ENCODE data around the gene CD44.
"Not testable (repeated sequence)": the region's sequence is repeated elsewhere in the genome, so short reads cannot be mapped to it uniquely, and the experiment has no call there.

CD44 gene

GRCh38 chr11:35204614-35205013, 65.6 kb downstream of the CD44 start:
- no peak overlapping the region for H3K27ac ChIP-seq
- DNase-seq (ENCODE audit: low read depth, low spot score): no peak

GRCh38 chr11:35206616-35207015, 67.6 kb downstream of the CD44 start:
- no peak overlapping the region for H3K27ac ChIP-seq
- no peak for DNase-seq (ENCODE audit: low read depth, low spot score)

- DNase-seq (ENCODE audit: low read depth, low spot score): no peak
- H3K27ac ChIP-seq: no peak overlapping the region
These were observed 68.8 kb downstream of the CD44 start for GRCh38 chr11:35207471-35208403.

GRCh38 chr11:35208795-35209194, 69.8 kb downstream of the CD44 start:
- no peak for DNase-seq (ENCODE audit: low read depth, low spot score)
- no peak overlapping the region for H3K27ac ChIP-seq

- H3K27ac ChIP-seq: no peak overlapping the region
- DNase-seq (ENCODE audit: low read depth, low spot score): no peak
These were observed 72.0 kb downstream of the CD44 start for GRCh38 chr11:35210876-35211546.

GRCh38 chr11:35211952-35212351, 73.0 kb downstream of the CD44 start:
- H3K27ac ChIP-seq: peak overlapping the region; percentile 45
- no peak for DNase-seq (ENCODE audit: low read depth, low spot score)

- peak overlapping the region; percentile 45 for H3K27ac ChIP-seq
- no peak for DNase-seq (ENCODE audit: low read depth, low spot score)
These were observed 75.3 kb downstream of the CD44 start for GRCh38 chr11:35214226-35214770.

- peak; percentile 82 for DNase-seq (ENCODE audit: low read depth, low spot score)
- peak overlapping the region; percentile 45 for H3K27ac ChIP-seq
These were observed 75.8 kb downstream of the CD44 start for GRCh38 chr11:35214792-35215193.

- DNase-seq (ENCODE audit: low read depth, low spot score): no peak
- no peak overlapping the region for H3K27ac ChIP-seq
These were observed 77.0 kb downstream of the CD44 start for GRCh38 chr11:35215945-35216344.

- DNase-seq (ENCODE audit: low read depth, low spot score): no peak
- H3K27ac ChIP-seq: peak overlapping the region; percentile 7
These were observed 78.1 kb downstream of the CD44 start for GRCh38 chr11:35216962-35217678.

- H3K27ac ChIP-seq: no peak overlapping the region
- no peak for DNase-seq (ENCODE audit: low read depth, low spot score)
These were observed 80.0 kb downstream of the CD44 start for GRCh38 chr11:35218956-35219355.

- H3K27ac ChIP-seq: no peak overlapping the region
These were observed 84.4 kb downstream of the CD44 start for GRCh38 chr11:35223371-35223796.

GRCh38 chr11:35223991-35224390, 85.0 kb downstream of the CD44 start:
- no peak for DNase-seq (ENCODE audit: low read depth, low spot score)
- H3K27ac ChIP-seq: no peak overlapping the region

More at GRCh38 chr11:35223371-35223796, 84.4 kb downstream of the CD44 start:
- DNase-seq (ENCODE audit: low read depth, low spot score): no peak

- no peak for DNase-seq (ENCODE audit: low read depth, low spot score)
- peak overlapping the region; percentile 56 for H3K27ac ChIP-seq
These were observed 87.1 kb downstream of the CD44 start for GRCh38 chr11:35225946-35226520.

GRCh38 chr11:35226756-35227155, 87.8 kb downstream of the CD44 start:
- DNase-seq (ENCODE audit: low read depth, low spot score): not testable (repeated sequence)
- peak overlapping the region; percentile 56 for H3K27ac ChIP-seq

- peak overlapping the region; percentile 56 for H3K27ac ChIP-seq
- DNase-seq (ENCODE audit: low read depth, low spot score): no peak
These were observed 88.8 kb downstream of the CD44 start for GRCh38 chr11:35227576-35228327.

- DNase-seq (ENCODE audit: low read depth, low spot score): no peak
- H3K27ac ChIP-seq: peak overlapping the region; percentile 56
These were observed 89.4 kb downstream of the CD44 start for GRCh38 chr11:35228328-35228725.

- no peak overlapping the region for H3K27ac ChIP-seq
- DNase-seq (ENCODE audit: low read depth, low spot score): no peak
These were observed 91.4 kb downstream of the CD44 start for GRCh38 chr11:35230388-35230787.

GRCh38 chr11:35231076-35231860, 92.3 kb downstream of the CD44 start:
- no peak overlapping the region for H3K27ac ChIP-seq
- no peak for DNase-seq (ENCODE audit: low read depth, low spot score)
